IPS-20b (cell line): ENCODE measurements around the gene CD79A.

Experiments
- H3K27ac ChIP-seq: one replicate; pipeline ENCODE4 v1.5.1; 2013; ENCODE audit warnings: low read length
- H3K27me3 ChIP-seq: 2 replicates; pipeline ENCODE4 v1.6.1; 2013; ENCODE audit warnings: mild to moderate bottlenecking, low read length, inconsistent platforms; ENCODE audit not compliant: insufficient read depth
- H3K36me3 ChIP-seq: 2 replicates; pipeline ENCODE4 v1.6.1; 2013; ENCODE audit warnings: low read depth, mild to moderate bottlenecking, inconsistent platforms, low read length, moderate library complexity; ENCODE audit not compliant: insufficient read depth
- H3K4me1 ChIP-seq: 2 replicates; pipeline ENCODE4 v1.6.1; 2013; ENCODE audit warnings: mild to moderate bottlenecking, control low read depth, inconsistent platforms, low read length, moderate library complexity; ENCODE audit not compliant: insufficient read depth
- H3K4me3 ChIP-seq: 2 replicates; pipeline ENCODE4 v1.5.1; 2013; ENCODE audit warnings: mild to moderate bottlenecking, low read length, inconsistent platforms
- H3K9ac ChIP-seq: 2 replicates; pipeline ENCODE4 v1.6.1; 2013; ENCODE audit warnings: low read depth, mild to moderate bottlenecking, inconsistent platforms, low read length, moderate library complexity
- H3K9me3 ChIP-seq: 2 replicates; pipeline ENCODE4 v1.6.1; 2013; ENCODE audit warnings: mild to moderate bottlenecking, low read depth, low read length, inconsistent platforms; ENCODE audit not compliant: insufficient read depth

Gene CD79A

DNA sequence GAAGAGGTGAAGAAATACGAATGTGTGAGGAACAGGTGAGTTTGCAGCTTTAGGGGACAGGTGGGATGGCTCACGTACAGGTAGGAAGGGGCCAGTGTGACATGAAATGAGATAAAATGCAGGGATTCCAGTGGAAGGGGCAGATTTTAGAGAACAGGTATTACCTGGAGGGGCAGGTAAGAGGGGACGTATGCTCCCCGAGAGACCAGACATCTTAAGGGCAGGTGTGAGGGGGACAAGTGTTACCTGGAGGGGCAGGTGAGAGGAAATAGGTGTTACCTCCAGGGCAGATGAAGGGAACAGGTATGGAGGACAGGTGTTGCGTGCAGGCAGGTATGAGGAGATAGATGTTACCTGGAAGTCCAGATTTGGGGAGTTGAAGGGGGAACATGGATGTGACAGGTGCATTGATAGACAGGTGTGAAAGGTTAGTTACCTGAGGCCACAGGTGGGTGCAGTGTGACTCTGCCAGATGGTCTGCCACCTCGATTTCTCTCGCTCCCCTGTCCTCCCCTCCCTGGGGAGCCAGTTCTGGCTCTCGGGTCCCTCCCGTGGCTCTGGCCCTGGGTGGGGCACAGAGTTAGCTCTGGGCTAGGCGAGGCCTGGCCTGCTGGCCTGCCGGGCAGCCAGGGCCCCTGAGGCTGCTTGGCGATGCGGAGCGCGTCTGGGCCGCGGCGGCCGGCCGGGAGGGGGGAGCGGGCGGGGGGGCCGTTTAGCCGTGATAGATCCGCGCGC is 49.1 kb downstream of the CD79A start:
- Histone ChIP-seq H3K27ac (no peak overlapping the region), H3K9me3 (no peaks in the 10 kb centered on the region; the same call in 1 of the 2 replicates), H3K4me1 (0 out of 2 replicates have a peak, but pooled peaks cover 3% of the 10 kb centered on the region), H3K9ac (no peak overlapping the region), H3K36me3 (no peaks in the 10 kb centered on the region), H3K4me3 (no peak overlapping the region), H3K27me3 (peaks cover 98% of the 10 kb centered on the region)

- Histone ChIP-seq H3K4me3 (no peak overlapping the region), H3K9me3 (no peaks in the 10 kb centered on the region; the same call in 1 of the 2 replicates), H3K4me1 (peaks cover 9% of the 10 kb centered on the region), H3K27ac (no peak overlapping the region), H3K27me3 (peaks cover 98% of the 10 kb centered on the region), H3K36me3 (no peaks in the 10 kb centered on the region), H3K9ac (no peak overlapping the region)
Measured at GRCh38 chr19:41926763-41927496, 49.9 kb downstream of the CD79A start.

GRCh38 chr19:41927497-41928192 is 50.6 kb downstream of the CD79A start:
- Histone ChIP-seq H3K36me3 (no peaks in the 10 kb centered on the region), H3K27ac (no peak overlapping the region), H3K9ac (no peak overlapping the region), H3K9me3 (no peaks in the 10 kb centered on the region; the same call in 1 of the 2 replicates), H3K27me3 (peaks cover 98% of the 10 kb centered on the region), H3K4me3 (peak overlapping the region; percentile 63), H3K4me1 (peaks cover 6% of the 10 kb centered on the region)

DNA sequence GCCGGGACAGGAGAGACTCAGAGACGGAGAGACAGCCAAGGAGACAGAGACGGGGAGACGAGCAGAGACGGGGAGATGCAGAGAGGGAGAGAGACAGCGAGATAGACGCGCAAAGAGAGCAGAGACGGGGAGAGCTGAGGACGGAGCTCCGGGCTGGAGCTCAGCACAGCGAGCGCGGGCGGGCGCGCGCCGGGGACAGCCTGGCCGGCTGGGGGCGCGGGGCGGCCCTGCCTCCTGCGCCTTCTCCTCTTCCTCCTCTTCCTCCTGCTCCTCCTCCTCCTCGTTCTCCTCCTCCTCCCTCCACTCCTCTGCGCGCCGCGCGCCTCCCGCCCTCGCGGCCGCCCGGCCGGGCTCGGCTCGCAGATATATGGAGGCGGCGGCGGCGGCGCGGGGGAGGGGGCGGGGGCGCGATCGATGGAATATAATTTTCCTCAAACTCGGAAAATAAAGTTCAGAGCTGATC is 51.2 kb downstream of the CD79A start, which contains the start of gene ERFL:
Gene ERFL, minus strand, starts transcription at position 229 of the 463 bp plus-strand sequence. CDS start 15,530 bp downstream, outside the sequence.
- H3K9ac ChIP-seq: no peak within 1 kb of the TSS

DNA sequence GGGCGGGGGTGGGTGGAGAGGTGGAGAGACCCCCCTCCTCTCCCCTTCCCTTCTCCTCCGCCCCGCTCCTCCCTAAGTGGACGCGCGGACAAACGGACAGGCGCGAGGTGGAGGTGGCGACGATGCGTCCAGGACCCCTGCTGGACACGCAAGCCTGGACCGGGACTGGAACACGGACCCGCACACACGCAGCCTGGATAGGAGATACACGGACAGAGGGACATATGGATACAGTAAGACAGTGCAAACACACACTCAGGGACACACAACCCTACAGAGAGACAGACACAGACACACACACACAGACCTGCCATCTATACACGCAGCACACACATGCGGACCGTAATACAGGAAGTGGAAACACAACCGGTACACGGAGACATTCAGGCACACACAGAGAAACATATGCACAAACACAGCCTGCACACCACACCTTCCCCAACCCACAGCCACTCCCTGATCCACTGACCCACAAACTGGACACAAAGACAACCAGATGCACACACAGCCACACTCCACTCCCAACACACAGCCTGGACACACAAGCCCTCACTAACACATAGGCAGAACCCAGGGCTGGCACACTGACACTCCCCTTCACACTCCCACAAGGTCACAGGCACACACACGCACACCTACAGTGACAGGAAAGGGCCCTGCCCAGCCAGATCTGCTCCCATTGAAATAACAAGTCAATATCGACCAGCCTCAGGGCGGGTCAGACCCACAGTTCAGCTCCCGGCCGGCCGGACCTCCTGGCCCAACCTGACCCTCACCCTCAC is 51.9 kb downstream of the CD79A start:
- Histone ChIP-seq H3K9me3 (no peaks in the 10 kb centered on the region; the same call in 1 of the 2 replicates), H3K4me1 (peaks cover 6% of the 10 kb centered on the region), H3K27me3 (peaks cover 100% of the 10 kb centered on the region), H3K4me3 (peak overlapping the region; percentile 63; the same call in 1 of the 2 replicates), H3K36me3 (no peaks in the 10 kb centered on the region), H3K27ac (no peak overlapping the region), H3K9ac (no peak overlapping the region)

More for the DNA sequence above, 51.2 kb downstream of the CD79A start, which contains the start of gene ERFL:
- Histone ChIP-seq H3K9me3 (no peaks in the 10 kb centered on the region; the same call in 1 of the 2 replicates), H3K27me3 (peaks cover 98% of the 10 kb centered on the region), H3K27ac (no peak within 1 kb of the TSS), H3K4me3 (peak within 1 kb of the TSS; percentile 63), H3K36me3 (no peaks in the 10 kb centered on the region), H3K4me1 (peaks cover 6% of the 10 kb centered on the region)

- H3K4me1 ChIP-seq: peaks cover 6% of the 10 kb centered on the region
- no peak overlapping the region for H3K9ac ChIP-seq
- H3K4me3 ChIP-seq: no peak overlapping the region
- H3K27me3 ChIP-seq: peaks cover 100% of the 10 kb centered on the region
- H3K27ac ChIP-seq: no peak overlapping the region
- H3K9me3 ChIP-seq: no peaks in the 10 kb centered on the region; the same call in 1 of the 2 replicates
- H3K36me3 ChIP-seq: no peaks in the 10 kb centered on the region
Measured at GRCh38 chr19:41929536-41930071, 52.5 kb downstream of the CD79A start.

DNA sequence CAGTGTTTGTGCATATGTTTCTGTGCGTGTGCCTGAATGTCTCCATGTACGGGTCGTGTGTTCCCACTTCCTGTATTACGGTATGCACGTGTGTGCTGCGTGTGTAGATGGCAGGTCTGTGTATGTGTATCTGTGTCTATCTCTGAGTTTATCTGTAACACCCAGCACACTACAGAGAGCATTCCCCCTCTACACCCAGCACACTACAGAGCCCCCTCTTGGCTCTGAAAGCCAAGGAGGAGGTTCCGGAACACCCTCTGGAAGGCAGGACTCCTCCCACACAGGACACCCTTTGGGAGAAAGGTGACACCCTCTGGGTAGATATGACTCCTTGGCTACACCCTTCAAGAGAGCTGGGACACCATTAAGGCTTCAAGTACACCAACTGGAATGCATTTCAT is 53.2 kb downstream of the CD79A start:
- Histone ChIP-seq H3K36me3 (no peaks in the 10 kb centered on the region), H3K27ac (no peak overlapping the region), H3K4me1 (peaks cover 6% of the 10 kb centered on the region), H3K9ac (no peak overlapping the region), H3K9me3 (no peaks in the 10 kb centered on the region), H3K27me3 (peaks cover 100% of the 10 kb centered on the region), H3K4me3 (no peak overlapping the region)
